ENCODE data around the gene SRP9. TPM values are rescaled to one million over a fixed set of nuclear protein-coding genes. Genes with fewer than 3 reads are reported as not detected.
A peak's percentile ranks its signal among the peaks of the same experiment; 100 is the strongest.

SRP9 gene
- total RNA-seq, 1 experiment from 2014 or later: 306 TPM

GRCh38 chr1:225811622-225812487 is 34.2 kb downstream of the SRP9 start:
- H3K79me2 ChIP-seq (ENCODE audit: low read length): peaks cover 54% of the 10 kb centered on the region
- intact Hi-C loops (cut with micrococcal nuclease): no loop called here
- no peaks in the 10 kb centered on the region for H3K36me3 ChIP-seq (ENCODE audit: low read depth, low read length)
- no peaks in the 10 kb centered on the region for H4K20me1 ChIP-seq (ENCODE audit: low read length)
- H3K9me2 ChIP-seq (replicated peaks; ENCODE audit: low read length): no peaks in the 10 kb centered on the region
- no peak overlapping the region for H2AFZ ChIP-seq (ENCODE audit: low read length)
- BruUV-seq (replicated peaks): no TSS peak
- CTCF ChIA-PET: no interaction called here
- 0 out of 2 replicates have a peak overlapping the region, but pooled peaks have one; percentile 68 for H3K9ac ChIP-seq (ENCODE audit: low read length)
- DNase-seq (peak; percentile 50), ATAC-seq (no peak)
- H3K9me3 ChIP-seq (ENCODE audit: low read length): no peaks in the 10 kb centered on the region
- peak overlapping the region; percentile 87 for H3K4me3 ChIP-seq (ENCODE audit: low read length)
- no peaks in the 10 kb centered on the region for H3F3A ChIP-seq (ENCODE audit: low read length, unreplicated experiment)
- no peaks in the 10 kb centered on the region for H3K27me3 ChIP-seq (ENCODE audit: low read length)
- peak overlapping the region; percentile 88 for H3K4me2 ChIP-seq (ENCODE audit: low read length)
- H3K4me1 ChIP-seq (ENCODE audit: insufficient read depth, low read length): peaks cover 26% of the 10 kb centered on the region
- no peak overlapping the region for H3K27ac ChIP-seq (ENCODE audit: low read length)
- POLR2A ChIA-PET (ENCODE audit: unreplicated experiment): no interaction called here
- TF ChIP-seq EZH2 (IDR thresholded peaks at IDR 0.05; ENCODE audit: low read length, unreplicated experiment) (no peak), CTCF (conservative IDR thresholded peaks at IDR 0.05; ENCODE audit: low read depth, low read length) (peak; percentile 80)

GRCh38 chr1:225812488-225813213 is 35.0 kb downstream of the SRP9 start:
- ATAC-seq (no peak), DNase-seq (no peak)
- no TSS peak for BruUV-seq (replicated peaks)
- Histone ChIP-seq H3K4me3 (ENCODE audit: low read length) (no peak overlapping the region), H3K27me3 (ENCODE audit: low read length) (no peaks in the 10 kb centered on the region), H3K79me2 (ENCODE audit: low read length) (peaks cover 58% of the 10 kb centered on the region), H3K27ac (ENCODE audit: low read length) (no peak overlapping the region), H3K36me3 (ENCODE audit: low read depth, low read length) (no peaks in the 10 kb centered on the region), H4K20me1 (ENCODE audit: low read length) (no peaks in the 10 kb centered on the region), H3K4me2 (ENCODE audit: low read length) (no peak overlapping the region), H3K4me1 (ENCODE audit: insufficient read depth, low read length) (peaks cover 33% of the 10 kb centered on the region), H3K9me2 (replicated peaks; ENCODE audit: low read length) (no peaks in the 10 kb centered on the region), H3F3A (ENCODE audit: low read length, unreplicated experiment) (no peaks in the 10 kb centered on the region), H3K9ac (ENCODE audit: low read length) (no peak overlapping the region), H2AFZ (ENCODE audit: low read length) (no peak overlapping the region), H3K9me3 (ENCODE audit: low read length) (no peaks in the 10 kb centered on the region)
- TF ChIP-seq CTCF (conservative IDR thresholded peaks at IDR 0.05; ENCODE audit: low read depth, low read length): no peak
- TF ChIP-seq EZH2phosphoT487 (IDR thresholded peaks at IDR 0.05; ENCODE audit: borderline replicate concordance, low read length): no peak
- TF ChIP-seq EZH2 (IDR thresholded peaks at IDR 0.05; ENCODE audit: low read length, unreplicated experiment): no peak
- intact Hi-C loops (cut with micrococcal nuclease): no loop called here
- ChIA-PET POLR2A (ENCODE audit: unreplicated experiment) (no interaction called here), CTCF (no interaction called here)
